Natural killer cell (primary cell): ENCODE results near the gene C16orf87. TPM values are rescaled to one million over a fixed set of nuclear protein-coding genes. Genes with fewer than 3 reads are reported as not detected.

Experiments used
- ATAC-seq, 3 donors: fragments of 150-1000 bp in 2 of 3; fragments of 200-7000 bp in 1 of 3; cut with Tn5 transposase; 1 replicate in 1 of 3; 2 replicates in 2 of 3; pipeline ENCODE4 v1.10.0; 2021; ENCODE audit warnings: mild to moderate bottlenecking in 2 of 3, moderate library complexity in 2 of 3
- DNase-seq, 2 donors: peaks; one replicate each; pipeline versions ENCODE4 v3.0.0 to v3.0.0-alpha.2; 2013 to 2021; ENCODE audit warnings: mixed read lengths in 1 of 2
- H3K27ac ChIP-seq: one replicate; pipeline ENCODE4 v1.5.1; 2013; ENCODE audit warnings: mild to moderate bottlenecking, low read length
- H3K27me3 ChIP-seq: one replicate; pipeline ENCODE4 v1.6.1; 2013; ENCODE audit warnings: low read length; ENCODE audit not compliant: control insufficient read depth, insufficient read depth
- H3K36me3 ChIP-seq: one replicate; pipeline ENCODE4 v1.6.1; 2013; ENCODE audit warnings: low read length; ENCODE audit not compliant: control insufficient read depth, insufficient read depth
- H3K4me1 ChIP-seq: one replicate; pipeline ENCODE4 v1.6.1; 2013; ENCODE audit warnings: low read length; ENCODE audit not compliant: control insufficient read depth, insufficient read depth
- H3K4me3 ChIP-seq: one replicate; pipeline ENCODE4 v1.5.1; 2013; ENCODE audit warnings: low read length
- H3K9me3 ChIP-seq: one replicate; pipeline ENCODE4 v1.6.1; 2013; ENCODE audit warnings: low read length; ENCODE audit not compliant: control insufficient read depth, insufficient read depth
- H3K27ac Mint-ChIP-seq, 2 donors: one replicate each; pipeline ENCODE4 v1.8.0; 2022; ENCODE audit warnings: mild to moderate bottlenecking in 2 of 2, mixed read lengths in 2 of 2, moderate library complexity in 1 of 2
- H3K27me3 Mint-ChIP-seq, 2 donors: one replicate each; pipeline ENCODE4 v1.8.0; 2022; ENCODE audit warnings: low read depth in 2 of 2, mixed read lengths in 2 of 2
- H3K36me3 Mint-ChIP-seq: one replicate; pipeline ENCODE4 v1.8.0; 2022; ENCODE audit warnings: mixed read lengths
- H3K4me1 Mint-ChIP-seq, 2 donors: one replicate each; pipeline ENCODE4 v1.8.0; 2022; ENCODE audit warnings: mixed read lengths in 2 of 2
- H3K4me3 Mint-ChIP-seq: one replicate; pipeline ENCODE4 v1.8.0; 2022; ENCODE audit warnings: mild to moderate bottlenecking, moderate library complexity, mixed read lengths
- H3K9me3 Mint-ChIP-seq, 2 donors: one replicate each; pipeline ENCODE4 v1.8.0; 2022; ENCODE audit warnings: mixed read lengths in 2 of 2
- CTCF ChIP-seq: fragments of 200-600 bp; IDR thresholded peaks from one replicate; pipeline ENCODE4 v1.8.0; 2022; ENCODE audit warnings: antibody characterized with exemption
- WGBS: methylation state at CpG from one replicate; pipeline ENCODE4 v1.1.7; 2013; ENCODE audit warnings: missing lambda C conversion rate; ENCODE audit not compliant: insufficient coverage; 5-methylcytosine and 5-hydroxymethylcytosine counted together
- intact Hi-C: fragments of 100-400 bp; cut with micrococcal nuclease; formaldehyde crosslinking; loops from one replicate; pipeline ENCODE4 v1.14.2; 2022
- total RNA-seq, 4 donors: library from RNA; stranded (reverse); fragments of 120-200 nt in 1 of 4; gene quantifications; one replicate each; pipeline versions ENCODE4 v1.2.3 to v1.2.4, GENCODE V29; 2013 to 2022

The C16orf87 gene
- total RNA-seq, 3 donors from 2014 or later (not counting 1 experiment from before 2014, with no cell fraction given), result 18.3 to 23.0 (median 18.8) TPM

GRCh38 chr16:46812781-46813540 lies 18.0 kb downstream of the C16orf87 start:
- no peak for ATAC-seq
- 75% methylated on average over 6 of the region's 6 CpGs for WGBS
- no peak overlapping the region for H3K27ac Mint-ChIP-seq

GRCh38 chr16:46811682-46812081 lies 19.3 kb downstream of the C16orf87 start:
- Mint-ChIP-seq H3K27me3 (no peaks in the 10 kb centered on the region), H3K4me1 (peaks cover 31 to 37% of the 10 kb centered on the region in 2 donors), H3K36me3 (no peaks in the 10 kb centered on the region), H3K9me3 (peaks cover 0 to 3% of the 10 kb centered on the region in 2 donors), H3K4me3 (no peak overlapping the region), H3K27ac (no peak overlapping the region)
- no peaks in the 10 kb centered on the region for H3K4me1 ChIP-seq
- intact Hi-C loops, result no loop called here
- H3K9me3 ChIP-seq, result no peaks in the 10 kb centered on the region
- TF ChIP-seq CTCF, result no peak
- ATAC-seq (no peak), DNase-seq (no peak)
- WGBS, result 94% methylated on average over 5 of the region's 5 CpGs
- H3K4me3 ChIP-seq, result no peak overlapping the region
- H3K27me3 ChIP-seq, result no peaks in the 10 kb centered on the region
- H3K36me3 ChIP-seq, result no peaks in the 10 kb centered on the region
- no peak overlapping the region for H3K27ac ChIP-seq

More at GRCh38 chr16:46812781-46813540, 18.0 kb downstream of the C16orf87 start:
- peaks cover 34 to 38% of the 10 kb centered on the region in 2 donors for H3K4me1 Mint-ChIP-seq
- Histone ChIP-seq H3K9me3 (no peaks in the 10 kb centered on the region), H3K27ac (no peak overlapping the region), H3K4me3 (no peak overlapping the region), H3K27me3 (no peaks in the 10 kb centered on the region), H3K36me3 (no peaks in the 10 kb centered on the region), H3K4me1 (no peaks in the 10 kb centered on the region)
- no peak for TF ChIP-seq CTCF
- no peaks in the 10 kb centered on the region for H3K36me3 Mint-ChIP-seq
- H3K4me3 Mint-ChIP-seq, result no peak overlapping the region
- no peaks in the 10 kb centered on the region for H3K27me3 Mint-ChIP-seq
- intact Hi-C loops, result no loop called here
- peaks cover 0 to 3% of the 10 kb centered on the region in 2 donors for H3K9me3 Mint-ChIP-seq
- DNase-seq, result no peak

GRCh38 chr16:46808997-46809396 lies 22.0 kb downstream of the C16orf87 start:
- H3K9me3 Mint-ChIP-seq, result no peaks in the 10 kb centered on the region
- WGBS, result 59% methylated on average over 4 of the region's 4 CpGs
- Histone ChIP-seq H3K9me3 (no peaks in the 10 kb centered on the region), H3K4me3 (no peak overlapping the region), H3K27ac (no peak overlapping the region), H3K27me3 (no peaks in the 10 kb centered on the region), H3K4me1 (no peaks in the 10 kb centered on the region), H3K36me3 (no peaks in the 10 kb centered on the region)
- H3K4me1 Mint-ChIP-seq, result peaks cover 11 to 19% of the 10 kb centered on the region in 2 donors
- no peak overlapping the region for H3K4me3 Mint-ChIP-seq
- DNase-seq (no peak), ATAC-seq (no peak)
- H3K36me3 Mint-ChIP-seq, result no peaks in the 10 kb centered on the region
- no peak overlapping the region for H3K27ac Mint-ChIP-seq
- intact Hi-C loops, result no loop called here
- no peaks in the 10 kb centered on the region for H3K27me3 Mint-ChIP-seq
- TF ChIP-seq CTCF, result no peak

DNA sequence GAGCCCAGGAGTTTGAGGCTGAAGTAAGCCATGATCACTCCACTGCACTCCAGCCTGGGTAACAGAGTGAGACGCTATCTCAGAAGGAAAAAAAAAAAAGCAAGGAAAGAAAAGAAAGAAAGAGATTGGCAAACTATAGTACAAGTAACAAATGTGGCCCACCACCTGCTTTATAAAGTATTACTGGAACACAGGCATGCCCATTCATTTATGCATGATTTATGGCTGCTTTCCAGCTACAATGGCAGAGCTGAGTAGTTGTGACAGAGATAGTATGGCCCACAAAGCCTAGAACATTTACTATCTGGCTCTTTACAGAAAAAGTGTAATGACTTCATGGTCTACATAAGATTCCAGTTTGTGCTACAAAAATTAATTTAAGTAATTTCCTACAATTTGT lies 23.6 kb downstream of the C16orf87 start:
- Histone ChIP-seq H3K27ac (no peak overlapping the region), H3K27me3 (no peaks in the 10 kb centered on the region), H3K4me1 (no peaks in the 10 kb centered on the region), H3K36me3 (peaks cover 5% of the 10 kb centered on the region), H3K9me3 (no peaks in the 10 kb centered on the region), H3K4me3 (no peak overlapping the region)
- no peaks in the 10 kb centered on the region for H3K27me3 Mint-ChIP-seq
- H3K27ac Mint-ChIP-seq, result no peak overlapping the region
- intact Hi-C loops, result no loop called here
- H3K9me3 Mint-ChIP-seq, result no peaks in the 10 kb centered on the region
- H3K4me3 Mint-ChIP-seq, result no peak overlapping the region
- peaks cover 5% of the 10 kb centered on the region in 2 donors for H3K4me1 Mint-ChIP-seq
- TF ChIP-seq CTCF, result no peak
- H3K36me3 Mint-ChIP-seq, result no peaks in the 10 kb centered on the region
- 100% methylated on average over 1 of the region's 1 CpG for WGBS
- DNase-seq, result no peak
- no peak for ATAC-seq
